ENCODE results near the gene AMBP. TPM values are rescaled to one million over a fixed set of nuclear protein-coding genes. Genes with fewer than 3 reads are reported as not detected.
A peak's percentile ranks its signal among the peaks of the same experiment; 100 is the strongest.

Gene AMBP
- total and polyA plus RNA-seq, 2 of the 13 experiments (the other 11 are each of a cell fraction or from before 2014, with no cell fraction given) = 1,510 to 2,580 TPM

DNA sequence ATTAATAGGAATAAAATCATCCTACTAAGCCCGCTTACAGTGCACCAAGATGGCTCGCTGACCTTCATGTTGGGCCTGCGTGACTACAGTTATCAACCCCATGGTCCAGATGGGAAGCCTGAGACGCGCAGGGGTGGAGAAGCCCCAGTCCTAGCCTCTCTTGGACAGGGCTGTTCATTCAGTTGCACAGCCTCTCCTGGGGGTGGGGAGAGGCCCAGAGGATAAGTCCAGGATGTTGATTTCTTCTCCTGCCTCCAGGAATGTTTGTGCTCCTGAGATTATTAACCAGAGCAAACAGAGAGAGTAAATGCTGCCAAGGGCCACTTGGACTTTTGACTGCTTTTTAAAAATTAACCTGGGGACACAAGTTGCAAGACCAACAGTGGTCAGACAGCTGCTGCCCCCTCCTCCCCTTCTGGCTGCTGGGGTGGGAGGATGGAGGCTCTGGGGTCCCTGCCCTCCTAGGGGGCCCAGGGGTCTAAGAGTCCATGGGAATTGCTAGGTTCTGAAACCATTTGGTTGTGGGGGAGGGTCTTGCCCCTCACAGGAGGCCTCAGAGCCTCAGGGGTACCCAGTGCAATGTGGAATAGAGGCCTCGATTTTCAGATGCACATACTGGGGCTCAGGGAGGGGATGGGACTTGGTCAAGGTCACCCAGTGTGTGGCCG lies 2.8 kb upstream of the AMBP start (continued):
- TF ChIP-seq ZNF766 (CRISPR knock-in tag; IDR thresholded peaks at IDR 0.05; ENCODE audit: borderline replicate concordance) = no peak
- TF ChIP-seq, protein P1, sequence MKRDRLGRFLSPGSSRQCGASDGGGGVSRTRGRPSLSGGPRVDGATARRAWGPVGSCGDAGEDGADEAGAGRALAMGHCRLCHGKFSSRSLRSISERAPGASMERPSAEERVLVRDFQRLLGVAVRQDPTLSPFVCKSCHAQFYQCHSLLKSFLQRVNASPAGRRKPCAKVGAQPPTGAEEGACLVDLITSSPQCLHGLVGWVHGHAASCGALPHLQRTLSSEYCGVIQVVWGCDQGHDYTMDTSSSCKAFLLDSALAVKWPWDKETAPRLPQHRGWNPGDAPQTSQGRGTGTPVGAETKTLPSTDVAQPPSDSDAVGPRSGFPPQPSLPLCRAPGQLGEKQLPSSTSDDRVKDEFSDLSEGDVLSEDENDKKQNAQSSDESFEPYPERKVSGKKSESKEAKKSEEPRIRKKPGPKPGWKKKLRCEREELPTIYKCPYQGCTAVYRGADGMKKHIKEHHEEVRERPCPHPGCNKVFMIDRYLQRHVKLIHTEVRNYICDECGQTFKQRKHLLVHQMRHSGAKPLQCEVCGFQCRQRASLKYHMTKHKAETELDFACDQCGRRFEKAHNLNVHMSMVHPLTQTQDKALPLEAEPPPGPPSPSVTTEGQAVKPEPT (CRISPR knock-in tag; IDR thresholded peaks at IDR 0.05; ENCODE audit: low read depth) = no peak
- TF ChIP-seq, protein P2, sequence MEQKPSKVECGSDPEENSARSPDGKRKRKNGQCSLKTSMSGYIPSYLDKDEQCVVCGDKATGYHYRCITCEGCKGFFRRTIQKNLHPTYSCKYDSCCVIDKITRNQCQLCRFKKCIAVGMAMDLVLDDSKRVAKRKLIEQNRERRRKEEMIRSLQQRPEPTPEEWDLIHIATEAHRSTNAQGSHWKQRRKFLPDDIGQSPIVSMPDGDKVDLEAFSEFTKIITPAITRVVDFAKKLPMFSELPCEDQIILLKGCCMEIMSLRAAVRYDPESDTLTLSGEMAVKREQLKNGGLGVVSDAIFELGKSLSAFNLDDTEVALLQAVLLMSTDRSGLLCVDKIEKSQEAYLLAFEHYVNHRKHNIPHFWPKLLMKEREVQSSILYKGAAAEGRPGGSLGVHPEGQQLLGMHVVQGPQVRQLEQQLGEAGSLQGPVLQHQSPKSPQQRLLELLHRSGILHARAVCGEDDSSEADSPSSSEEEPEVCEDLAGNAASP (CRISPR knock-in tag; IDR thresholded peaks at IDR 0.05; ENCODE audit: borderline replicate concordance) = peak; percentile 81
- TF ChIP-seq, protein P3, sequence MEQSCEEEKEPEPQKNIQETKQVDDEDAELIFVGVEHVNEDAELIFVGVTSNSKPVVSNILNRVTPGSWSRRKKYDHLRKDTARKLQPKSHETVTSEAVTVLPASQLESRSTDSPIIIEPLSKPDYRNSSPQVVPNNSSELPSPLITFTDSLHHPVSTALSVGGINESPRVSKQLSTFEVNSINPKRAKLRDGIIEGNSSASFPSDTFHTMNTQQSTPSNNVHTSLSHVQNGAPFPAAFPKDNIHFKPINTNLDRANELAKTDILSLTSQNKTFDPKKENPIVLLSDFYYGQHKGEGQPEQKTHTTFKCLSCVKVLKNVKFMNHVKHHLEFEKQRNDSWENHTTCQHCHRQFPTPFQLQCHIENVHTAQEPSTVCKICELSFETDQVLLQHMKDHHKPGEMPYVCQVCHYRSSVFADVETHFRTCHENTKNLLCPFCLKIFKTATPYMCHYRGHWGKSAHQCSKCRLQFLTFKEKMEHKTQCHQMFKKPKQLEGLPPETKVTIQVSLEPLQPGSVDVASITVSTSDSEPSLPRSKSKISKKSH (CRISPR knock-in tag; IDR thresholded peaks at IDR 0.05; ENCODE audit: borderline replicate concordance) = peak; percentile 73; the same call in 1 of the 2 replicates
- TF ChIP-seq, protein P4, sequence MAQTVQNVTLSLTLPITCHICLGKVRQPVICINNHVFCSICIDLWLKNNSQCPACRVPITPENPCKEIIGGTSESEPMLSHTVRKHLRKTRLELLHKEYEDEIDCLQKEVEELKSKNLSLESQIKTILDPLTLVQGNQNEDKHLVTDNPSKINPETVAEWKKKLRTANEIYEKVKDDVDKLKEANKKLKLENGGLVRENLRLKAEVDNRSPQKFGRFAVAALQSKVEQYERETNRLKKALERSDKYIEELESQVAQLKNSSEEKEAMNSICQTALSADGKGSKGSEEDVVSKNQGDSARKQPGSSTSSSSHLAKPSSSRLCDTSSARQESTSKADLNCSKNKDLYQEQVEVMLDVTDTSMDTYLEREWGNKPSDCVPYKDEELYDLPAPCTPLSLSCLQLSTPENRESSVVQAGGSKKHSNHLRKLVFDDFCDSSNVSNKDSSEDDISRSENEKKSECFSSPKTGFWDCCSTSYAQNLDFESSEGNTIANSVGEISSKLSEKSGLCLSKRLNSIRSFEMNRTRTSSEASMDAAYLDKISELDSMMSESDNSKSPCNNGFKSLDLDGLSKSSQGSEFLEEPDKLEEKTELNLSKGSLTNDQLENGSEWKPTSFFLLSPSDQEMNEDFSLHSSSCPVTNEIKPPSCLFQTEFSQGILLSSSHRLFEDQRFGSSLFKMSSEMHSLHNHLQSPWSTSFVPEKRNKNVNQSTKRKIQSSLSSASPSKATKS (CRISPR knock-in tag; IDR thresholded peaks at IDR 0.05) = peak; percentile 47; the same call in 1 of the 2 replicates
- TF ChIP-seq HMGA1 (CRISPR knock-in tag; conservative IDR thresholded peaks at IDR 0.05) = no peak
- TF ChIP-seq SNRNP70 (IDR thresholded peaks at IDR 0.05; ENCODE audit: low read depth, low read length) = no peak
- TF ChIP-seq ESRRA (CRISPR knock-in tag; IDR thresholded peaks at IDR 0.05; ENCODE audit: low read depth) = no peak; the same call in 1 of the 2 replicates
- TF ChIP-seq ETV5 (CRISPR knock-in tag; IDR thresholded peaks at IDR 0.05; ENCODE audit: borderline replicate concordance) = peak; percentile 93
- no peak for TF ChIP-seq RORA (CRISPR knock-in tag; IDR thresholded peaks at IDR 0.05)
- TF ChIP-seq, protein P5, sequence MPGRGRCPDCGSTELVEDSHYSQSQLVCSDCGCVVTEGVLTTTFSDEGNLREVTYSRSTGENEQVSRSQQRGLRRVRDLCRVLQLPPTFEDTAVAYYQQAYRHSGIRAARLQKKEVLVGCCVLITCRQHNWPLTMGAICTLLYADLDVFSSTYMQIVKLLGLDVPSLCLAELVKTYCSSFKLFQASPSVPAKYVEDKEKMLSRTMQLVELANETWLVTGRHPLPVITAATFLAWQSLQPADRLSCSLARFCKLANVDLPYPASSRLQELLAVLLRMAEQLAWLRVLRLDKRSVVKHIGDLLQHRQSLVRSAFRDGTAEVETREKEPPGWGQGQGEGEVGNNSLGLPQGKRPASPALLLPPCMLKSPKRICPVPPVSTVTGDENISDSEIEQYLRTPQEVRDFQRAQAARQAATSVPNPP (CRISPR knock-in tag; IDR thresholded peaks at IDR 0.05) = no peak; the same call in 1 of the 2 replicates
- TF ChIP-seq TBX2 (CRISPR knock-in tag; IDR thresholded peaks at IDR 0.05; ENCODE audit: borderline replicate concordance) = peak; percentile 91; the same call in 1 of the 2 replicates
- peak; percentile 14 for TF ChIP-seq PHF8 (CRISPR knock-in tag; IDR thresholded peaks at IDR 0.05)
- 0 out of 2 replicates have a peak, but pooled peaks have one; percentile 37 for TF ChIP-seq DNMT3B (CRISPR knock-in tag; conservative IDR thresholded peaks at IDR 0.05)
